A549 treated with Hydrocortisone at 1 μM for 4 hours (cell line): ENCODE measurements around the gene EDNRA. TPM values are rescaled to one million over a fixed set of nuclear protein-coding genes. Genes with fewer than 3 reads are reported as not detected.

Experiments used
- total RNA-seq: library from RNA; stranded (reverse); fragments of 200-300 nt; extraction: Qiagen RNA extraction; gene quantifications from 5 replicates; pipeline ENCODE4 v1.2.3, GENCODE V29; 2022

EDNRA gene
- total RNA-seq, result 0.23 to 0.43 TPM (median 0.36 TPM) in 5 replicates

GRCh38 chr4:147480891-147481576 is at the start of gene EDNRA:
Gene EDNRA, plus strand, starts transcription at chr4:147481097. Its CDS starts 4,585 bp downstream, at chr4:147485682.

Other genes with a start within 250 kb of the EDNRA start
- gene TMEM184C, start 136.3 kb downstream of the EDNRA start, total RNA-seq, result 18.9 to 24.3 TPM (median 21.8 TPM) in 5 replicates
- 2.4 to 3.2 TPM (median 2.9 TPM) in 5 replicates for gene PRMT9, start 203.1 kb downstream of the EDNRA start, total RNA-seq